Stomach smooth muscle (tissue), 2 donors: ENCODE results near the gene DYNLL1.

Source experiments
- H3K27ac ChIP-seq: one replicate; pipeline ENCODE4 v1.7.0; 2013; ENCODE audit warnings: mild to moderate bottlenecking, low read length, inconsistent platforms
- H3K27me3 ChIP-seq, 2 donors: one replicate each; pipeline ENCODE4 v1.7.0; 2013; ENCODE audit warnings: low read length in 2 of 2; ENCODE audit not compliant: insufficient read depth in 2 of 2, control insufficient read depth in 1 of 2
- H3K36me3 ChIP-seq, 2 donors: one replicate each; pipeline ENCODE4 v1.7.0; 2013; ENCODE audit warnings: low read length in 2 of 2; ENCODE audit not compliant: control insufficient read depth in 2 of 2, insufficient read depth in 2 of 2
- H3K4me1 ChIP-seq: one replicate; pipeline ENCODE4 v1.7.0; 2013; ENCODE audit warnings: low read length; ENCODE audit not compliant: control insufficient read depth, insufficient read depth
- H3K4me3 ChIP-seq, 2 donors: one replicate each; pipeline ENCODE4 v1.7.0; 2013; ENCODE audit warnings: low read length in 2 of 2
- H3K9ac ChIP-seq, 2 donors: one replicate each; pipeline ENCODE4 v1.7.0; 2013; ENCODE audit warnings: low read length in 2 of 2, mild to moderate bottlenecking in 1 of 2
- H3K9me3 ChIP-seq, 2 donors: one replicate each; pipeline ENCODE4 v1.7.0; 2013; ENCODE audit warnings: low read length in 2 of 2; ENCODE audit not compliant: control insufficient read depth in 2 of 2
- donor health status: healthy.
- donor health status: Pancreatic carcinoma.

Gene DYNLL1

DNA sequence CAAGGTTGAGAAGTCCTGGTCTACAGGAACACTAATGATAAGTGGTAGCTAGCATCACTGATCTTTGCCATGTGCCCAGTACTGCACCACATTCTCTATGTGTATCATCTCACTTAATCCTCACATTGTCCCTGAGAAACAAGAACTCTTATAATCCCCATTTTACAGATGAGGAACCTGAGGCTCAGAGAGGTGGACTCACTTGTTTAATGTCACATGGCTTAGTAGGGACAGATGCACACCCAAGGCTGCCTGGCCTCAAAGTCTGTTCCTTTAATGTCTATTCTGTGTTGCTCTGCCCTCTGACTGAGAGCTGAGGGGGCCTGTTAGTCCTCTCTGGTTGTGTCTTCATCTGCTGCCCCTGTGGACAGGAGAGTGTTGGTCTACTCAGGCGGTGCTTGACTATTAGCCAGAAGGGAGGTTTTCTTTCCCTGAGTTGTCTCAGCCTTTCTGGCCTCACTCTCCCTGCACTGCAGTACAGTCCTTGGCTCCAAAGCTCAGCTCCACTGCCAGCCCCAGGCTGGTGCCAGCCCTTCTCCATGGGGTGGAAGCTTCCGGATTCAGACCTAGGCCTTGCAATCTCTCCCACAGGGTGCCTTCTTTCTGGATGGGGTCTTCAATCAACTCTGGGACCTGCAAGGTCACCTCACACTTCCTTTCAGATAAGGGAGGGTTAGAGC lies 4.9 kb upstream of the DYNLL1 start:
- peaks cover 11 to 14% of the 10 kb centered on the region in 2 donors for H3K36me3 ChIP-seq
- no peak overlapping the region for H3K27ac ChIP-seq
- no peaks in the 10 kb centered on the region for H3K27me3 ChIP-seq
- H3K4me1 ChIP-seq: peaks cover 5% of the 10 kb centered on the region
- H3K4me3 ChIP-seq: no peak overlapping the region
- H3K9me3 ChIP-seq: no peaks in the 10 kb centered on the region
- no peak overlapping the region for H3K9ac ChIP-seq

DNA sequence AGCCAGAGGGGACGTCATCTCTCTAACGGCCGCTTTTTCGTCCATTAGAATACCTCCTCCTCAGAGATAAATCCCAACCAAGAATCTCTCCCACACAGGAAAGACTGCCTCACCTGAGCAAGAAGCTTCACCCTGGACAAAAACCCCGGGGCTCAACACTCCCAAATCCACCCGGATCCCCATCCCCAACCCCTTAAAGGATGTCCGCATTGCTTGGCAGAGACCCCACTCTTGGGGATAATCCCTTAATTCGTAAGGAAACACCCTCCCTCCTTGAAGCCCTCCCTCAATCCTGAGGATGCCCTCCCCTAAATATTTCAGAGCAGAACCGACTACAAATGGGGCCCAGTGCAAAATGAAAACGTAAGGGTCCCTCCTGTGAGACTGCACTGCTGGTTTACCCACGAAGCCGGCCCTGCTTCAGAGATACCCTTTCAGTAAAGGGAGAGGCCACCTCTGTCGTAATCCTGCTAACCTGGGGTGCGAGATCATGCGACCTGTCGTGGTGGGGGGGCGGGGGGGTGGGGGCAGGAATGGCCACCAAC lies 655 bp upstream of the DYNLL1 start:
- H3K4me3 ChIP-seq: peak overlapping the region; percentile 92 to 93
- H3K4me1 ChIP-seq: peaks cover 17% of the 10 kb centered on the region
- peaks cover 14 to 17% of the 10 kb centered on the region in 2 donors for H3K36me3 ChIP-seq
- H3K9ac ChIP-seq: peak overlapping the region; percentile 42 to 47
- H3K27ac ChIP-seq: no peak overlapping the region
- H3K9me3 ChIP-seq: no peaks in the 10 kb centered on the region
- no peaks in the 10 kb centered on the region for H3K27me3 ChIP-seq

DNA sequence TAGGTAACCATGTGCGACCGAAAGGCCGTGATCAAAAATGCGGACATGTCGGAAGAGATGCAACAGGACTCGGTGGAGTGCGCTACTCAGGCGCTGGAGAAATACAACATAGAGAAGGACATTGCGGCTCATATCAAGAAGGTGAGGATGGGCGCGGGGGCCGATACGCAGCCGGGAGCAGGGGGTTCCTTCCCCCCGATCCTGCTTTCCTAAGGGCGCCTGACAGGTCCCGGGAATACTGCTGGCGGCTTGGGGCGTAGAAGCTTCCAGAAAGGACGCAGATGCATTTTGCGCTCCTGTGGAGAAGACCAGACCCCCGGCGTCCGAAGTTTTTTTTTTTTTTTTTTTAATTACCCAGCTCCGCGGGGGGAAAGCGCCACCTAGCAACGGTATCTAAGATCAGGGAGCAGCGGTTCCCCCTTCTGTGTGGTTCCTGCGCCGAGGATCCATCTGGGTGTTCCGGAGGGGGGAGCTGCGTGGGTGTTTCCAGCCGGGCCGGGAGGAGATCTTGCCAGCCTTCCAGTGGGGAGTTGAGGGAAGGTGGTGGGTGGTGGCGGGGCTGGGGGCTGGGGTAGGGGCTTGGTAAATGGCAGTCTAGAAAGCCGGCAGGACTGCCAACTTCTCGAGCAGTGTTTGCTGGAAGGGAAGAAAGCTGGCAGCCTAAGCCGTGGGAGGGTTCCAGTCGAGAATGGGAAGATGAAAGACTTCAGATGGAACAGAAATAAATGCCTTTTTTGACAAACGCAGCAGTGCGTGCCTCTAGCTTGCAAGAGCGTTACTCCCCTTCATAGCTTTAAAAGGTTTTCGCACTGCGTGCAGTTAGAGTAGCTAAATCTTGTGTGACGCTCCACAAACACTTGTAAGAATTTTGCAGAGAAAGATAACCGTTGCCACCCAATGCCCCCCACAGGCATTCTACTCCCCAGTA lies 764 bp downstream of the DYNLL1 start:
- peaks cover 5 to 7% of the 10 kb centered on the region in 2 donors for H3K36me3 ChIP-seq
- H3K9ac ChIP-seq: peak overlapping the region; percentile 80 to 83
- H3K27ac ChIP-seq: peak overlapping the region; percentile 83

DNA sequence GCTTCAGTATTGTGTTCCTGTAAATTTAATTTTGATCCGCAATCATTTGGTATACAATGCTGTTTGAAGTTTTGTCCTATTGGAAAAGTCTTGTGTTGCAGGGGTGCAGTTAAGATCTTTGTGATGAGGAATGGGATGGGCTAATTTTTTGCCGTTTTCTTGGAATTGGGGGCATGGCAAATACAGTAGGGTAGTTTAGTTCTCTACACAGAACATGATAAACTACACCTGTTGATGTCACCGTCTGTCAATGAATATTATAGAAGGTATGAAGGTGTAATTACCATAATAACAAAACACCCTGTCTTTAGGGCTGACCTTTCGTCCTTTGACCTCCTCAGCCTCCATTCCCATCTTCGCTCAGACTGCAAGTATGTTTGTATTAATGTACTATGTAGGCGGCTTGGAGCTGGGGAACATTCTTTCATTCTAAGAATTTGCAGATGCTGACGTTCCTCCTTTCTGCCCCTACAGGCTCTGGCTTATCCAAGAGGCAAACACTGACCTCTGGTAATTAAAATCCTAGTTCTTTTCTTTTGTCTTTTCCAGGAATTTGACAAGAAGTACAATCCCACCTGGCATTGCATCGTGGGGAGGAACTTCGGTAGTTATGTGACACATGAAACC lies 1.7 kb downstream of the DYNLL1 start:
- Histone ChIP-seq H3K9ac (peak overlapping the region; percentile 72 to 80), H3K36me3 (peaks cover 5% of the 10 kb centered on the region in 2 donors), H3K4me1 (peaks cover 17% of the 10 kb centered on the region), H3K4me3 (peak overlapping the region; percentile 92 to 93), H3K9me3 (no peaks in the 10 kb centered on the region), H3K27ac (peak overlapping the region; percentile 3), H3K27me3 (no peaks in the 10 kb centered on the region)

More for the DNA sequence above, 764 bp downstream of the DYNLL1 start:
- H3K4me3 ChIP-seq: peak overlapping the region; percentile 92 to 93
- peaks cover 17% of the 10 kb centered on the region for H3K4me1 ChIP-seq
- no peaks in the 10 kb centered on the region for H3K27me3 ChIP-seq
- H3K9me3 ChIP-seq: no peaks in the 10 kb centered on the region

DNA sequence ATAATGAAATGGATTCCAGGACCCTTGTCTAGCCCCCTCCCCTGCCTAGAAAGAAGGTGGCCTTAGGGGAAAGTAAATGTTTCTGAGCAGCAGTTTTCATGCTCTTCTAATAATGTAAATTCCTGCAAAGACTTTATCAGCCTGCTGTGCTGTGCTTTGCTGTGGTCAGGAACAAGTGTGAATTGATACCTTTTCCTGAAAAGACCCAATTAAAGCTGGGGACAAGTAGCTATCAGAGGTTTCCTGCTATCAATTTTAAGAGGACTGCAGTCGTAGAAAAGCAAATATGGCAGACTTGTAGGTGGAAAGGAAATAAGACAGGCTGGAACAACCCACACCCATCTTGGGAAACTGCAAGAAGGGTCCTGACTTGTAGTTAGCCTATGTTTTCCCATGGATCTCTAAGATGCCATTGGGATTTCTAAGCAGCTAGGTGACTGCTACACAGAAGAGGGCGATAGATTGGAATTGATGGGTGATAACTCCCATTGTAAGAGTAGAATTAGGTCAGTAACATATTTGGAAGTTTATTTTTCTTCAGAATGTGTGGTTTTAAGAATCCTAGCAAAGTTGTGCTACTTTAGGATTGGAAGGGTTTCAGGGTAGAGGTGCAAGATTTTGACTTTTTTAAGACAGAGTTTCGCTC lies 3.1 kb downstream of the DYNLL1 start:
- peaks cover 8 to 14% of the 10 kb centered on the region in 2 donors for H3K36me3 ChIP-seq
- peaks cover 17% of the 10 kb centered on the region for H3K4me1 ChIP-seq
- H3K27me3 ChIP-seq: no peaks in the 10 kb centered on the region
- H3K9ac ChIP-seq: no peak overlapping the region
- no peak overlapping the region for H3K4me3 ChIP-seq
- no peak overlapping the region for H3K27ac ChIP-seq
- no peaks in the 10 kb centered on the region for H3K9me3 ChIP-seq

DNA sequence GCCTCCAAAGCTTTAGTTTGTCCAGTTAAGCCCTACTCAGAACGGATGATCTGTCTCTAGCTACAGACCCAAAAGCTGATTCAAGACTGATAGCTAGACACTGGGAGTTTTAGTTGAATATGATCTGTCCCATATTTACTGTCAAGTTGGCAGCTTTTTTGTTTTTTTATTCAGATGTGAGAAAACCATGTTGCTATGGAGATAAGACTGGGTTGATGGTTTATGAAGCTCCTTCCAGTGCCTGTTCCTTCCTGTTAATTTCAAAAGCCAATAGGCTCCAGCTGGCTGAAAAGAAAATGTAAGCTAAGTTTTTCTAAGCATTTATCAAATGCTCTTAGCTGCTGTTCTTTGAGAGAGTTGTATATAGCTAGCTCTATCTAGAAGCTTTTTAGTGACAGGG lies 4.7 kb downstream of the DYNLL1 start:
- Histone ChIP-seq H3K27me3 (no peaks in the 10 kb centered on the region), H3K36me3 (peaks cover 13 to 18% of the 10 kb centered on the region in 2 donors), H3K27ac (no peak overlapping the region), H3K4me1 (peaks cover 13% of the 10 kb centered on the region), H3K4me3 (no peak overlapping the region), H3K9me3 (no peaks in the 10 kb centered on the region), H3K9ac (peak overlapping the region in 1 of 2 donors; percentile 13)

DNA sequence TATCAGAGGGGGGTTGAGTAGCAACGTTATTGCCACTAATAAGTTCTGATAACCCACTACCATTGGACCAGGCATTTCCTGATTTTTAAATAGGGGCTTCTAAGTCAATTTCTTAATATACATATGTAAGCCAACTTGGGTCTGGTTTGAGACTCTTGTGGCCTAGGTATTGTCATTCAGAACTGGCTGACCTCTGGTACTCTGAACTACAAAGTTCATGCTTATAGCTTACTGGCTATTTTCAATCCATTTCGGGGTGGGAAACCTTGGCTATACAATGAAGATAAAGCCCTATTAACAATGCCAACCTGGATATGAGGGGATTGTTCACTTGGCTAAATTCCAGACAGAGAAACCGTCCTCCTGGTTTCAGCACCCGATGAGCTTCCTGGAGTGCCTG lies 8.7 kb downstream of the DYNLL1 start:
- Histone ChIP-seq H3K27me3 (no peaks in the 10 kb centered on the region), H3K27ac (no peak overlapping the region), H3K9me3 (no peaks in the 10 kb centered on the region), H3K4me3 (no peak overlapping the region), H3K9ac (no peak overlapping the region), H3K4me1 (no peaks in the 10 kb centered on the region), H3K36me3 (peaks cover 12 to 23% of the 10 kb centered on the region in 2 donors)

- no peak overlapping the region for H3K9ac ChIP-seq
- H3K4me1 ChIP-seq: no peaks in the 10 kb centered on the region
- H3K27me3 ChIP-seq: no peaks in the 10 kb centered on the region
- no peak overlapping the region for H3K27ac ChIP-seq
- H3K9me3 ChIP-seq: no peaks in the 10 kb centered on the region
- H3K36me3 ChIP-seq: peaks cover 16 to 34% of the 10 kb centered on the region in 2 donors
- no peak overlapping the region for H3K4me3 ChIP-seq
These were observed 12.6 kb downstream of the DYNLL1 start for GRCh38 chr12:120508537-120508936.

DNA sequence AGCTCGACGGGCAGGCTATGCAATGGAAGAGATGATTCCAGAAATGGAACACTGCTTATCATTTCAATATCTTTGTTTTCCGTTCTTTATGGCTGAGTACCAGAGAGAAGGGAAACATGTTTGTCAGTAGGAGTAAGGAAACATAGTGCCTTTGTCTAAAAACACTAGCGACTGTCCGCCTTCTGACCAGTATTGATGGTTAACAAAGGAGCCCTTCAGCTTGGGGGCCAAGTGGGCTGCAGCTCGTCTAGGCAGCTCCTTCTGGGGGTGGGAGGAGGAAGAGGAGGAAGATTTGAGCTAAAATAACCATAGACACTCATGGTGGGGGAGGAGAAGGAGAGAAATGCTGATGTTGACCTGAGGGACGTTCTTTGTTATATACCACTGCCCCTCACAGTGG lies 18.1 kb downstream of the DYNLL1 start:
- peaks cover 19 to 35% of the 10 kb centered on the region in 2 donors for H3K36me3 ChIP-seq
- H3K9me3 ChIP-seq: no peaks in the 10 kb centered on the region
- no peaks in the 10 kb centered on the region for H3K4me1 ChIP-seq
- H3K9ac ChIP-seq: no peak overlapping the region
- no peak overlapping the region for H3K27ac ChIP-seq
- H3K27me3 ChIP-seq: no peaks in the 10 kb centered on the region
- no peak overlapping the region for H3K4me3 ChIP-seq

DNA sequence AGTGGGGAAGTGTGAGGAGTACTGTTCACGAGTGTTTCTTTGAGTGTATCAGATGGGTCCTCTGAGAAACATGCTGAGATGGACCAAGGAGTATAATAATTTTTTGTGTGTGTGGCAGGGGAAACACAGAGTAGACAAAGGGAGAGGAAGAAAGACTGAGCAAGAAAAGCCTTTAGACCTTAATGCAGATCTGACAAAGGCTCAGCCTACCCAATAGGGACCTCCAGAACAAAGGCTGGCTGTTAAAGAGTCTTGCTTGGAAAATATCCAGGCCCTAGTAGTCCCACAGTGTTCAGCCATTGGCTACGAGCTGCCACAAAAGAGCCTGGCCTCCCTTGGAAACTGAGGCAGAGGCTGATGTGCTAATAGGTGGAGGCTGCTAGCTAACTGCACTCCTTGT lies 19.6 kb downstream of the DYNLL1 start:
- no peak overlapping the region for H3K27ac ChIP-seq
- peaks cover 11 to 25% of the 10 kb centered on the region in 2 donors for H3K36me3 ChIP-seq
- no peaks in the 10 kb centered on the region for H3K27me3 ChIP-seq
- H3K9ac ChIP-seq: no peak overlapping the region
- H3K4me1 ChIP-seq: no peaks in the 10 kb centered on the region
- H3K4me3 ChIP-seq: no peak overlapping the region
- H3K9me3 ChIP-seq: no peaks in the 10 kb centered on the region
